Right lobe of liver (tissue), 6 donors: ENCODE data around the gene TOR2A. TPM values are rescaled to one million over a fixed set of nuclear protein-coding genes. Genes with fewer than 3 reads are reported as not detected.

Source experiments
- ATAC-seq, 4 donors: fragments of 200-7000 bp; cut with Tn5 transposase; one replicate each; pipeline ENCODE4 v1.9.1; 2020; ENCODE audit warnings: mild to moderate bottlenecking in 4 of 4, moderate library complexity in 4 of 4
- DNase-seq, 3 donors: peaks; one replicate each; pipeline ENCODE4 v3.0.0-alpha.2; 2020
- H3K27ac ChIP-seq, 3 donors: fragments of 200-600 bp; one replicate each; pipeline ENCODE4 v1.8.0; 2022
- H3K27me3 ChIP-seq, 2 donors: fragments of 200-600 bp; one replicate each; pipeline ENCODE4 v1.8.0; 2022
- H3K36me3 ChIP-seq, 4 donors: fragments of 200-600 bp; sonication (generic) in 1 of 4; one replicate each; pipeline versions ENCODE4 v1.5.1 to v1.8.0; 2017 to 2022; ENCODE audit warnings: control low read depth in 1 of 4
- H3K4me1 ChIP-seq, 4 donors: fragments of 200-600 bp; sonication (generic) in 1 of 4; one replicate each; pipeline versions ENCODE4 v1.5.1 to v1.8.0; 2017 to 2022; ENCODE audit warnings: control low read depth in 1 of 4
- H3K4me3 ChIP-seq, 3 donors: fragments of 200-600 bp; one replicate each; pipeline ENCODE4 v1.8.0; 2022
- H3K9me3 ChIP-seq, 4 donors: fragments of 200-600 bp; sonication (generic) in 1 of 4; one replicate each; pipeline versions ENCODE4 v1.5.1 to v1.8.0; 2017 to 2022; ENCODE audit warnings: control low read depth in 1 of 4
- CTCF ChIP-seq, 4 donors: fragments of 200-600 bp in 3 of 4; fragments of 450-650 bp in 1 of 4; IDR thresholded peaks; one replicate each; pipeline versions ENCODE4 v1.5.1 to v1.8.0; 2016 to 2022; ENCODE audit warnings: antibody characterized with exemption in 4 of 4, mild to moderate bottlenecking in 2 of 4
- POLR2A ChIP-seq: fragments of 450-650 bp; IDR thresholded peaks from one replicate; pipeline ENCODE4 v1.6.1; 2017; ENCODE audit warnings: antibody characterized with exemption, mild to moderate bottlenecking
- WGBS: methylation state at CpG from one replicate; pipeline ENCODE4 v1.1.6; 2018; ENCODE audit warnings: low coverage, low lambda C conversion rate; ENCODE audit not compliant: insufficient coverage; ENCODE audit errors: missing lambda C conversion rate; 5-methylcytosine and 5-hydroxymethylcytosine counted together
- intact Hi-C, 2 donors: fragments of 100-400 bp; cut with DNase I; formaldehyde crosslinking; loops; one replicate each; pipeline versions ENCODE4 v1.11.2 to v1.14.1; 2022
- total RNA-seq, 6 experiments: library from RNA; depleted of rRNA in 2 of 6; stranded (reverse); fragments of >200 nt in 2 of 6; fragmentation: NEBNext Ultra II Directional in 3 of 6; extraction: Animal tissue kit (Norgen Biotek cat#: 25700) in 3 of 6; gene quantifications; one replicate each; pipeline versions ENCODE4 v1.1.0 to v1.2.4, GENCODE V29; 2016 to 2023
- donor health status: DM: no; HTN: yes; CAD: no.
- donor health status: DM: no; HTN: no; CAD: no.
- donor health status: DM: no; HTN: no; CAD: no.
- donor health status: DM: no; HTN: yes; CAD: no.
- donor health status: DM: no; HTN: yes; CAD: no.

Gene TOR2A
- total RNA-seq, 6 experiments from 2014 or later = 6.1 to 15.3 (median 7.7) TPM

- peak; percentile 9 to 34 (median 30) for ATAC-seq
- peak overlapping the region in 1 of 3 donors; percentile 33 for H3K27ac ChIP-seq
- H3K27me3 ChIP-seq = no peaks in the 10 kb centered on the region
- WGBS = 0% methylated on average over 5 of the region's 44 CpGs
- peak overlapping the region; percentile 60 to 88 (median 64) for H3K4me3 ChIP-seq
- H3K9me3 ChIP-seq = no peaks in the 10 kb centered on the region
- no peaks in the 10 kb centered on the region for H3K36me3 ChIP-seq
- peaks cover 0 to 5% (median 0%) of the 10 kb centered on the region in 4 donors for H3K4me1 ChIP-seq
- TF ChIP-seq CTCF (IDR thresholded peaks at IDR 0.05) = no peak
- TF ChIP-seq POLR2A = no peak
- intact Hi-C loops = no loop called here
- peak in 1 of 3 donors; percentile 53 for DNase-seq
These were observed 20.1 kb downstream of the TOR2A start for GRCh38 chr9:127714951-127715469.

- DNase-seq (peak in 1 of 3 donors; percentile 46), ATAC-seq (no peak)
- no peak for TF ChIP-seq CTCF (IDR thresholded peaks at IDR 0.05)
- no peak for TF ChIP-seq POLR2A
These were observed 20.9 kb downstream of the TOR2A start for GRCh38 chr9:127714020-127714750.

GRCh38 chr9:127712867-127713266 lies 22.2 kb downstream of the TOR2A start:
- no peak for TF ChIP-seq CTCF (IDR thresholded peaks at IDR 0.05)
- no peak for TF ChIP-seq POLR2A
- ATAC-seq = no peak
- peak in 1 of 3 donors; percentile 45 for DNase-seq
- Histone ChIP-seq H3K27ac (no peak overlapping the region), H3K36me3 (no peaks in the 10 kb centered on the region), H3K4me1 (peaks cover 0 to 5% (median 0%) of the 10 kb centered on the region in 4 donors), H3K4me3 (no peak overlapping the region), H3K27me3 (no peaks in the 10 kb centered on the region), H3K9me3 (no peaks in the 10 kb centered on the region)
- WGBS = no CpG with 5 or more reads among the region's 10 CpGs
- intact Hi-C loops = no loop called here

More at GRCh38 chr9:127714020-127714750, 20.9 kb downstream of the TOR2A start:
- Histone ChIP-seq H3K27ac (no peak overlapping the region), H3K4me3 (peak overlapping the region in 2 of 3 donors; percentile 60 to 88), H3K27me3 (no peaks in the 10 kb centered on the region), H3K9me3 (no peaks in the 10 kb centered on the region), H3K36me3 (no peaks in the 10 kb centered on the region), H3K4me1 (peaks cover 0 to 5% (median 0%) of the 10 kb centered on the region in 4 donors)
- intact Hi-C loops = no loop called here
- 80% methylated on average over 1 of the region's 19 CpGs for WGBS

GRCh38 chr9:127712371-127712770 lies 22.7 kb downstream of the TOR2A start:
- TF ChIP-seq CTCF (IDR thresholded peaks at IDR 0.05) = no peak
- no peak for TF ChIP-seq POLR2A

More at GRCh38 chr9:127712371-127712770, 22.7 kb downstream of the TOR2A start:
- no peak overlapping the region for H3K4me3 ChIP-seq
- 71% methylated on average over 5 of the region's 11 CpGs for WGBS
- no peak overlapping the region for H3K27ac ChIP-seq
- no peaks in the 10 kb centered on the region for H3K27me3 ChIP-seq
- DNase-seq (no peak), ATAC-seq (no peak)
- no peaks in the 10 kb centered on the region for H3K36me3 ChIP-seq
- H3K9me3 ChIP-seq = no peaks in the 10 kb centered on the region
- intact Hi-C loops = no loop called here
- H3K4me1 ChIP-seq = peaks cover 0 to 5% (median 0%) of the 10 kb centered on the region in 4 donors
